OCI-LY1 (cell line): ENCODE results near the gene ABCC9.

Experiments used
- H2AFZ ChIP-seq: fragments of 200-600 bp; sonication (generic), shearing (Covaris generic); 2 replicates; pipeline ENCODE4 v1.6.0; 2014; ENCODE audit warnings: antibody characterized with exemption, mild to moderate bottlenecking, low read length
- H3F3A ChIP-seq: fragments of 200-600 bp; sonication (generic), shearing (Covaris generic); 2 replicates; pipeline ENCODE4 v1.6.0; 2014; ENCODE audit warnings: mild to moderate bottlenecking, antibody characterized with exemption, low read length, moderate library complexity; ENCODE audit not compliant: insufficient read depth
- H3K27ac ChIP-seq: fragments of 200-600 bp; sonication (generic); 2 replicates; pipeline ENCODE4 v1.5.1; 2014; ENCODE audit warnings: low read length, mixed run types, mild to moderate bottlenecking, low read depth; ENCODE audit not compliant: poor library complexity, severe bottlenecking
- H3K27me3 ChIP-seq: fragments of 200-600 bp; sonication (generic); 2 replicates; pipeline ENCODE4 v1.6.0; 2014; ENCODE audit warnings: antibody characterized with exemption, mild to moderate bottlenecking, low read length, moderate library complexity; ENCODE audit not compliant: insufficient read depth
- H3K36me3 ChIP-seq: fragments of 200-600 bp; sonication (generic); 2 replicates; pipeline ENCODE4 v1.6.1; 2014; ENCODE audit warnings: mild to moderate bottlenecking, antibody characterized with exemption, low read length, moderate library complexity, mixed read lengths; ENCODE audit not compliant: insufficient read depth
- H3K4me1 ChIP-seq: fragments of 200-600 bp; sonication (generic); 2 replicates; pipeline ENCODE4 v1.5.1; 2014; ENCODE audit warnings: mild to moderate bottlenecking, low read length, moderate library complexity; ENCODE audit not compliant: insufficient read depth, severe bottlenecking
- H3K4me2 ChIP-seq: fragments of 200-600 bp; sonication (generic), shearing (Covaris generic); 2 replicates; pipeline ENCODE4 v1.6.1; 2014; ENCODE audit warnings: low read length
- H3K4me3 ChIP-seq: fragments of 200-600 bp; sonication (generic); 2 replicates; pipeline ENCODE4 v1.5.1; 2014; ENCODE audit warnings: low read length, low read depth, mild to moderate bottlenecking, mixed read lengths; ENCODE audit not compliant: poor library complexity, severe bottlenecking
- H3K79me2 ChIP-seq: fragments of 200-600 bp; shearing (Covaris generic); 2 replicates; pipeline ENCODE4 v1.6.1; 2016; ENCODE audit warnings: mixed run types, low read length, mixed read lengths; ENCODE audit not compliant: insufficient read depth
- H3K9ac ChIP-seq: fragments of 200-600 bp; sonication (generic), shearing (Covaris generic); 2 replicates; pipeline ENCODE4 v1.6.1; 2014; ENCODE audit warnings: mild to moderate bottlenecking, low read length, mixed read lengths
- H3K9me2 ChIP-seq: fragments of 200-600 bp; sonication (generic), shearing (Covaris generic); 2 replicates; pipeline ENCODE4 v1.6.1; 2014; ENCODE audit warnings: low read depth, mild to moderate bottlenecking, low read length, mixed read lengths
- H3K9me3 ChIP-seq: fragments of 200-600 bp; shearing (Covaris generic); 2 replicates; pipeline ENCODE4 v1.6.1; 2014; ENCODE audit warnings: low read length, mixed read lengths
- H4K20me1 ChIP-seq: fragments of 200-600 bp; sonication (generic), shearing (Covaris generic); 2 replicates; pipeline ENCODE4 v1.6.0; 2016; ENCODE audit warnings: mild to moderate bottlenecking, low read length; ENCODE audit not compliant: insufficient read depth
- EZH2 ChIP-seq: fragments of 200-600 bp; sonication (generic), shearing (Covaris generic); IDR thresholded peaks from 2 replicates; pipeline ENCODE4 v1.8.0; 2017; ENCODE audit warnings: borderline replicate concordance, mixed run types, mild to moderate bottlenecking, antibody characterized with exemption, low read length, moderate library complexity, mixed read lengths
- TF ChIP-seq, protein P1 (sequence below): fragments of 200-600 bp; sonication (generic), shearing (Covaris generic); IDR thresholded peaks from 2 replicates; pipeline ENCODE4 v1.5.1; 2017; ENCODE audit warnings: mild to moderate bottlenecking, antibody characterized with exemption, low read length, moderate library complexity, mixed read lengths

ABCC9 gene

DNA sequence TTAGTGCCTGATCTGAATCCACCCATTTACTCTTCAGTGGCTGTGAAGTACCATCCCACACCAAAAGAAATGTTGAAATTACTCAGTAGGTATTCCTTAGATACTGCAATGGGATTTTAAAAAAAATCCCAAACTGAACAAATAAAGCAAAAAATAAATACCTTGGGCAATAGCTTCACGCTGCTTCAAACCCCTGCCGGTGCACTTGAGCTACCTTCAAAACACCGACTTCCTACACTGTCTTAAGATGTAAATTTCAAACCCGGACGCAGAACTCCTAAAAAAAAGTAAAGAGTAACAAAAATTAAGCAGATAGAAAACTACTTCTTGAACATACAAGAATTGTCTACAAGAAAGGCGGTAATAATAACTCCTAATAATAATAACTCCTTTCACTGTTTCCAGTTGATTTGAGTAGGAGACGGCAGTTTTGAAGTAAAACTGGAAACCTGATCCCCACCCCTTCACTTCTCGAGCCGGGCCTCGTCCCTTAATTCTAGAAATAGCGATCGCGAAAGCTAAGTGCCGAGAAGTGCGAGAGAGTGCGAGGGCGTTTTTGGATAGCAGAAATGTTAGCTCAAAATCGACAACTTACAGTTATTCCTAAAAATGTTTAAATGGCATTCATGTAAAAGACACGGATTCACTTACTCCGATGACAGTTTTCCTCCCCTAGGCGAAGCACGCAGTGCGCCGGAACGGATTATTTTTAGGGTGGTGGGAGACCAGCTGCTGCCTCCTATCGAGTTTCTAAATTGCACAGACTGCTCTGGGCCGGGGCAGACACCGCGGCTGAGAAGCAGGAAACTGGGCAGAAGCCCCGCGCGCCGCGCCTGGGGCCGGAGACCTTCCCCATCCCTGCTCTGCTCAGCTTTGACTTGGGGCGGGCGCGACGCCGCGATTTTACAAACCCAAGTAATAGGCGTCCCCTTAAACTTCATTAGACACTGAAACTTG lies at the start of gene ABCC9:
Gene ABCC9, minus strand, starts transcription at position 878 of the 957 bp plus-strand sequence. CDS start 4,752 bp downstream, outside the sequence.
- Histone ChIP-seq H3K4me2 (no peak within 1 kb of the TSS), H3K36me3 (no peaks in the 10 kb centered on the region), H3K9me3 (no peaks in the 10 kb centered on the region), H2AFZ (no peak within 1 kb of the TSS), H3F3A (no peaks in the 10 kb centered on the region), H3K79me2 (no peaks in the 10 kb centered on the region), H3K4me3 (no peak within 1 kb of the TSS), H3K27me3 (no peaks in the 10 kb centered on the region), H3K9ac (no peak within 1 kb of the TSS), H3K27ac (no peak within 1 kb of the TSS), H3K9me2 (no peaks in the 10 kb centered on the region), H3K4me1 (no peaks in the 10 kb centered on the region), H4K20me1 (no peaks in the 10 kb centered on the region)
- TF ChIP-seq, protein P1, sequence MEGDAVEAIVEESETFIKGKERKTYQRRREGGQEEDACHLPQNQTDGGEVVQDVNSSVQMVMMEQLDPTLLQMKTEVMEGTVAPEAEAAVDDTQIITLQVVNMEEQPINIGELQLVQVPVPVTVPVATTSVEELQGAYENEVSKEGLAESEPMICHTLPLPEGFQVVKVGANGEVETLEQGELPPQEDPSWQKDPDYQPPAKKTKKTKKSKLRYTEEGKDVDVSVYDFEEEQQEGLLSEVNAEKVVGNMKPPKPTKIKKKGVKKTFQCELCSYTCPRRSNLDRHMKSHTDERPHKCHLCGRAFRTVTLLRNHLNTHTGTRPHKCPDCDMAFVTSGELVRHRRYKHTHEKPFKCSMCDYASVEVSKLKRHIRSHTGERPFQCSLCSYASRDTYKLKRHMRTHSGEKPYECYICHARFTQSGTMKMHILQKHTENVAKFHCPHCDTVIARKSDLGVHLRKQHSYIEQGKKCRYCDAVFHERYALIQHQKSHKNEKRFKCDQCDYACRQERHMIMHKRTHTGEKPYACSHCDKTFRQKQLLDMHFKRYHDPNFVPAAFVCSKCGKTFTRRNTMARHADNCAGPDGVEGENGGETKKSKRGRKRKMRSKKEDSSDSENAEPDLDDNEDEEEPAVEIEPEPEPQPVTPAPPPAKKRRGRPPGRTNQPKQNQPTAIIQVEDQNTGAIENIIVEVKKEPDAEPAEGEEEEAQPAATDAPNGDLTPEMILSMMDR = no peak
- no peak for TF ChIP-seq EZH2

DNA sequence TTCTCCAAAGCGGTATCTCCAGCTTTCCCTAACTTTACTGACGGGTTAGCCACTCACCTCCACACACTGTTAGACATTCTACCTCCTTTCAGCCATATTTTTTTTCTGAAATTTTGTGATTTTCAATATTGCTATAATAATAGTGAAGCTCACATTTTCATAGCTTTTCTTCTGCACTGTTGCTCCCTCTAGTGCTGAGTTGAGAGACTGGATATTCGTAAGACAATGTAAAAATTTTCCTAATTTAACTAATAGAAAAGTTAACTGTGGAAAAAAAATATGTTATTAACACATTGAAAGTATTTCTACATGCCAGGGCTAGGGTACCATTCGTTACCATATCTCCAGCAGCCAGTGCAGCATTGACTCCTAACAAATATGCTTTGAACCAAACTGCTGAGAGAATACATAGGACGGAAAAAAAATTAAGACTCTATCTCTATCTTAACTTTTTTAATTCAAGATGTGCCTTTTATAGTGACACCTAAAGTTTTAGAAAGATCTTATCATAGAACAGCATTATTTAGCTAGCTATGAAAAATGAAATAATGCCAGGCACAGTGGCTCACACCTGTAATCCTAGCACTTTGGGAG lies 48.7 kb upstream of the ABCC9 start:
- H3K27ac ChIP-seq = no peak overlapping the region
- no peak for TF ChIP-seq EZH2
- TF ChIP-seq, protein P1 = peak; percentile 54
- no peaks in the 10 kb centered on the region for H3K79me2 ChIP-seq
- H4K20me1 ChIP-seq = no peaks in the 10 kb centered on the region
- H3K36me3 ChIP-seq = no peaks in the 10 kb centered on the region
- no peaks in the 10 kb centered on the region for H3K9me3 ChIP-seq
- no peak overlapping the region for H3K4me2 ChIP-seq
- no peaks in the 10 kb centered on the region for H3F3A ChIP-seq
- no peaks in the 10 kb centered on the region for H3K4me1 ChIP-seq
- H3K9ac ChIP-seq = no peak overlapping the region
- no peaks in the 10 kb centered on the region for H3K9me2 ChIP-seq
- H3K4me3 ChIP-seq = no peak overlapping the region
- no peaks in the 10 kb centered on the region for H3K27me3 ChIP-seq
- no peak overlapping the region for H2AFZ ChIP-seq

DNA sequence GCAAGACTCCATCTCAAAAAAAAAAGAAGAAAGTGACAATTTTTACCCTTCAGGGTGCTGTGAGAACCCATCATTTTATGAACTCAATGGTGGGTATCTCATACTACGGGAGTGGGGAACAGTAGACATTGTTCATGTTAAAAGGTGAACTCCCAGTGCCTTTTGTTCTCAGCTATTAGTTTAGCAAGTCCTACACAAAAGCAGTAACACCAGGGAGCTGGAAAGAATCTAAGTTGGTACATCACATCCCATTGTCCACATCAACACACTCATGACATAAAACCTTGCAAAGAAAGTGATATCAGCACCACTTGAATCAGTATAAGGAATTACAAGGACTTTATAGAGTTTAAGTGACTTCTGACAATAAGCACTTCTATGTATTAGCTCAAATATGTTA lies 47.4 kb upstream of the ABCC9 start:
- no peaks in the 10 kb centered on the region for H4K20me1 ChIP-seq
- H3K9me2 ChIP-seq = no peaks in the 10 kb centered on the region
- H3K4me3 ChIP-seq = no peak overlapping the region
- no peak overlapping the region for H3K27ac ChIP-seq
- H3K4me1 ChIP-seq = no peaks in the 10 kb centered on the region
- no peak overlapping the region for H3K9ac ChIP-seq
- H3K36me3 ChIP-seq = no peaks in the 10 kb centered on the region
- TF ChIP-seq, protein P1 = no peak
- no peak for TF ChIP-seq EZH2
- H3K27me3 ChIP-seq = no peaks in the 10 kb centered on the region
- no peaks in the 10 kb centered on the region for H3K9me3 ChIP-seq
- H2AFZ ChIP-seq = no peak overlapping the region
- no peaks in the 10 kb centered on the region for H3K79me2 ChIP-seq
- no peaks in the 10 kb centered on the region for H3F3A ChIP-seq
- H3K4me2 ChIP-seq = no peak overlapping the region
